Heart left ventricle (tissue), 16 donors: Measurements from ENCODE around the gene BAZ1B. TPM values are rescaled to one million over a fixed set of nuclear protein-coding genes. Genes with fewer than 3 reads are reported as not detected.
A peak's percentile ranks its signal among the peaks of the same experiment; 100 is the strongest.

ENCODE experiments used
- ATAC-seq, 4 donors: fragments of 200-7000 bp; cut with Tn5 transposase; one replicate each; pipeline ENCODE4 v1.9.1; 2020 to 2022; ENCODE audit warnings: moderate library complexity in 4 of 4, mild to moderate bottlenecking in 3 of 4, moderate number of reproducible peaks in 1 of 4
- DNase-seq, 5 donors: peaks; one replicate each; pipeline ENCODE4 v3.0.0-alpha.2; 2020
- H3K27ac ChIP-seq, 12 donors: fragments of 200-600 bp; sonication (generic) in 4 of 12; one replicate each; pipeline versions ENCODE4 v1.5.0 to v1.8.0; 2016 to 2022; ENCODE audit warnings: mild to moderate bottlenecking in 2 of 12
- H3K27me3 ChIP-seq, 9 donors: fragments of 200-600 bp; sonication (generic) in 2 of 9; one replicate each; pipeline versions ENCODE4 v1.5.1 to v1.8.0; 2016 to 2022; ENCODE audit warnings: mild to moderate bottlenecking in 3 of 9
- H3K36me3 ChIP-seq, 9 donors: fragments of 200-600 bp; sonication (generic) in 2 of 9; one replicate each; pipeline versions ENCODE4 v1.5.0 to v1.8.0; 2018 to 2022; ENCODE audit warnings: mild to moderate bottlenecking in 2 of 9
- H3K4me1 ChIP-seq, 12 donors: fragments of 200-600 bp; sonication (generic) in 4 of 12; one replicate each; pipeline versions ENCODE4 v1.5.0 to v1.8.0; 2016 to 2022; ENCODE audit warnings: mild to moderate bottlenecking in 3 of 12
- H3K4me3 ChIP-seq, 12 donors: fragments of 200-600 bp; sonication (generic) in 4 of 12; one replicate each; pipeline versions ENCODE4 v1.5.0 to v1.8.0; 2017 to 2022; ENCODE audit warnings: mild to moderate bottlenecking in 9 of 12, moderate library complexity in 4 of 12
- H3K9me3 ChIP-seq, 12 donors: fragments of 200-600 bp; sonication (generic) in 4 of 12; one replicate each; pipeline versions ENCODE4 v1.5.0 to v1.8.0; 2016 to 2022; ENCODE audit warnings: mild to moderate bottlenecking in 1 of 12
- POLR2A ChIP-seq, 2 donors: fragments of 450-650 bp; IDR thresholded peaks; one replicate each; pipeline ENCODE4 v1.6.1; 2017; ENCODE audit warnings: antibody characterized with exemption in 2 of 2, mild to moderate bottlenecking in 2 of 2, moderate library complexity in 2 of 2
- WGBS, 4 donors: extraction: QIAGEN DNeasy Blood & Tissue Kit in 2 of 4; methylation state at CpG; one replicate each; pipeline versions ENCODE4 v1.1.5 to v1.1.7; 2013 to 2018; 5-methylcytosine and 5-hydroxymethylcytosine counted together
- intact Hi-C, 10 donors: fragments of 100-400 bp; cut with DNase I; formaldehyde crosslinking; loops; one replicate each; pipeline versions ENCODE4 v1.11.1 to v1.14.2; 2022
- polyA plus RNA-seq, 2 donors: library from polyadenylated mRNA; stranded (reverse); fragments of 200-250 nt; gene quantifications; one replicate each; pipeline ENCODE4 v1.2.3, GENCODE V29; 2013
- total RNA-seq, 9 donors: library from RNA; depleted of rRNA in 2 of 9; stranded (reverse); fragments of >200 nt in 2 of 9; fragmentation: NEBNext Ultra II Directional in 3 of 9; extraction: Animal tissue kit (Norgen Biotek cat#: 25700) in 3 of 9; gene quantifications; one replicate each; pipeline versions ENCODE4 v1.1.0 to v1.2.4, GENCODE V29; 2016 to 2023
- TF ChIP-seq, protein P1 (sequence below), 12 donors: fragments of 200-600 bp; sonication (generic) in 4 of 12; IDR thresholded peaks; one replicate each; pipeline versions ENCODE4 v1.5.0 to v1.8.0; 2018 to 2022; ENCODE audit warnings: antibody characterized with exemption in 12 of 12, mild to moderate bottlenecking in 5 of 12
- donor health status: ischemic (EF 13 %, LVEDD 7.1; RV severe dilation, severe dysfunction).
- donor health status: healthy with polysubstance abuse.
- donor health status: DM: no; HTN: yes; CAD: no.
- donor health status: DM: no; HTN: no; CAD: no.
- donor health status: ischemic (EF 25% LVEDD 6.9; RV normal size, moderate dysfunction).
- donor health status: ischemic (EF 25% LVEDD 5.7; RV mildly dilated, moderate dysfunction).
- donor health status: healthy.
- donor health status: DM: yes; HTN: yes; CAD: no.
- donor health status: ischemic (EF 35%, LVEDD 5.7; RV mildly dilated, moderate dysfunction).
- donor health status: nonischemic (EF 11% LVEDD 7.7; RV severe dilation, severe dysfunction).
- donor health status: DM: yes; HTN: yes; CAD: no.
- donor health status: PGD.
- donor health status: ischemic (EF 29% LVEDD 5.4; RV normal size, mild dysfunction).
- donor health status: nonischemic (EF 23%, LVEDD 6.1; RV moderate dilation, normal function).

BAZ1B gene
- total and polyA plus RNA-seq, 11 donors: 19.0 to 45.0 (median 37.4) TPM

DNA sequence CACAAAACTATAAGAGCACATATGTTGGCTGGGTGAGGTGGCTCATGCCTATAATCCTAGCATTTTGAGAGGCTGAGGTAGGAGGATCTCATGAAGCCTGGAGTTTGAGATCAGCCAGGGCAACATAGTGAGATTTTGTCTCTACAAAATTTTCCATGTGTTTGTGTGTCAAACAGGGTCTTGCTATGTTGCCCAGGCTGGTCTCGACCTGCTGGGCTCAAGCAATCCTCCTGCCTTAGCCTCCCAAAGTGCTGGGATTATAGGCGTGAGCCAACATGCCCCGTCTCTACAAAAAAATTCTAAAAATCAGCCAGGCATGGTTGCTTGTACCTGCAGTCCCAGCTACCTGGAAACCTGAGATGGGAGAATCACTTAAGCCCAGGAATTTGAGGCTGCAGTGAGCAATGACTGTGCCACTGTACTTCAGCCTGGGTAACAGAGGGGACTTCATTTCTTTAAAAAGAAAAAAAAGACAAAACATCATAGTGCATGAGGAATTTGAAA lies 60.3 kb downstream of the BAZ1B start:
- Histone ChIP-seq H3K27ac (no peak overlapping the region), H3K4me3 (no peak overlapping the region), H3K4me1 (no peaks in the 10 kb centered on the region), H3K9me3 (no peaks in the 10 kb centered on the region), H3K36me3 (peaks cover 0 to 100% (median 100%) of the 10 kb centered on the region in 9 donors), H3K27me3 (no peaks in the 10 kb centered on the region)
- no peak for TF ChIP-seq POLR2A (IDR thresholded peaks at IDR 0.05)
- TF ChIP-seq, protein P1, sequence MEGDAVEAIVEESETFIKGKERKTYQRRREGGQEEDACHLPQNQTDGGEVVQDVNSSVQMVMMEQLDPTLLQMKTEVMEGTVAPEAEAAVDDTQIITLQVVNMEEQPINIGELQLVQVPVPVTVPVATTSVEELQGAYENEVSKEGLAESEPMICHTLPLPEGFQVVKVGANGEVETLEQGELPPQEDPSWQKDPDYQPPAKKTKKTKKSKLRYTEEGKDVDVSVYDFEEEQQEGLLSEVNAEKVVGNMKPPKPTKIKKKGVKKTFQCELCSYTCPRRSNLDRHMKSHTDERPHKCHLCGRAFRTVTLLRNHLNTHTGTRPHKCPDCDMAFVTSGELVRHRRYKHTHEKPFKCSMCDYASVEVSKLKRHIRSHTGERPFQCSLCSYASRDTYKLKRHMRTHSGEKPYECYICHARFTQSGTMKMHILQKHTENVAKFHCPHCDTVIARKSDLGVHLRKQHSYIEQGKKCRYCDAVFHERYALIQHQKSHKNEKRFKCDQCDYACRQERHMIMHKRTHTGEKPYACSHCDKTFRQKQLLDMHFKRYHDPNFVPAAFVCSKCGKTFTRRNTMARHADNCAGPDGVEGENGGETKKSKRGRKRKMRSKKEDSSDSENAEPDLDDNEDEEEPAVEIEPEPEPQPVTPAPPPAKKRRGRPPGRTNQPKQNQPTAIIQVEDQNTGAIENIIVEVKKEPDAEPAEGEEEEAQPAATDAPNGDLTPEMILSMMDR (IDR thresholded peaks at IDR 0.05): no peak
- no peak for DNase-seq
- 95 to 100% (median 97%) methylated on average over 3 of the region's 3 CpGs for WGBS, 4 donors
- no peak for ATAC-seq
- intact Hi-C loops: no loop called here

DNA sequence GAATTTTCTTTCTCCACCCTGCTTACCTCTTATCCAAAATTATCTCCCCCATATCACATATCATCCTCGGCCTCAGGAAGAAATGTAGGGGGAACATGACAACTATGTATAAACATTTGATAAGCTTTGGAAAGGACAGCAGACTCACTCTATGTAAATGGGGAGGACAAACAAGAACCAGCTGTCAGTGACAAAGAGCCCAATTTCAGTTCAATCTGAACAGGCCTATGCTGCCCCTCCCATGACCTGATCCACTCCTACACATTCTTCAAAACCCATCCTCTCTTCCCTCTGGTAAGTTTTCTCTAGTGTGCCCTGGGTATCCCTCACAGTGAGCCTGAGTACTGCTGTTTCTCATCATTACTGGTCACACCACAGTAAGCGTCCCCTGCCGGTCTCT lies 67.7 kb downstream of the BAZ1B start:
- H3K9me3 ChIP-seq: no peaks in the 10 kb centered on the region
- peaks cover 0 to 97% (median 83%) of the 10 kb centered on the region in 9 donors for H3K36me3 ChIP-seq
- no peak overlapping the region for H3K27ac ChIP-seq
- intact Hi-C loops: loop anchor here in 5 of 10 donors (5.0 kb wide), 1 partner anchor 112 kb away; no protein-coding TSS in a partner anchor
- ATAC-seq (no peak), DNase-seq (no peak)
- H3K4me1 ChIP-seq: peaks cover 0 to 4% (median 0%) of the 10 kb centered on the region in 12 donors
- no peaks in the 10 kb centered on the region for H3K27me3 ChIP-seq
- WGBS, 4 donors: 66 to 74% (median 70%) methylated on average over 3 of the region's 3 CpGs
- TF ChIP-seq, protein P1 (IDR thresholded peaks at IDR 0.05): no peak
- no peak for TF ChIP-seq POLR2A (IDR thresholded peaks at IDR 0.05)
- H3K4me3 ChIP-seq: no peak overlapping the region

DNA sequence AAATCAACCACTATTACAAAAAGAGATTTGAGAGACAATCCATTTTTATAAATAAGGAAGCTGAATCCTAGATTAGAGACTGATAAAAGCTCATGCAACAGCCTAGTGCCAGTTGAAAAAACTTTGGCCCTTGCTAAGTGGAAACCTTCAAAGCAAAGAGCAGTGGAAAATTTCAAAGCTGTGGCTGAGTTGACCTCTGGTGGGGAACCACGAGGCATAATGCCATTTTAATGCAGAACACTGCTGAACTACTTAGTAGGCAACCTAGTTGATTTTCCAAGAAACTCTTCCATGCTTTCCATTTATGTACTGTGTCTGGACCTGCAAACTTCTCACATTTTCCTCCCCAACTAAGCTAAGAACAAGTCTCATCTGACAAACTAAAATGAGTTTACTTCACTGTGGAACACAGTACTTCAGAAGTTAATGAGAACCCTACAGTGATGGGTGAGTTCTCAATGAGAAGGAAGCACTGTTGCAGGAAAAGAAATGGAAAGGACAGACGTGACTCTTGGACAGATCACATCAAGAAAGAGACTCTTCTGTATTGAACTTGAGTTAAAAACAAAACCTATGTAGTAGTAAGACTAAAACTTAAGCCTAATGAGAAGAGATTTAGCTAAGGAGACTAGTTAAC lies 69.0 kb downstream of the BAZ1B start:
- H3K4me3 ChIP-seq: no peak overlapping the region
- peaks cover 0 to 4% (median 0%) of the 10 kb centered on the region in 12 donors for H3K4me1 ChIP-seq
- DNase-seq (no peak), ATAC-seq (no peak)
- no peaks in the 10 kb centered on the region for H3K27me3 ChIP-seq
- no peak overlapping the region for H3K27ac ChIP-seq
- intact Hi-C loops: loop anchor here in 6 of 10 donors (2.0 to 5.0 kb wide), 2 partner anchors 110 to 111 kb away; no protein-coding TSS in a partner anchor
- H3K9me3 ChIP-seq: no peaks in the 10 kb centered on the region
- WGBS, 4 donors: 43 to 50% (median 47%) methylated on average over 2 of the region's 2 CpGs
- TF ChIP-seq, protein P1 (IDR thresholded peaks at IDR 0.05): no peak
- TF ChIP-seq POLR2A (IDR thresholded peaks at IDR 0.05): no peak
- peaks cover 0 to 97% (median 83%) of the 10 kb centered on the region in 9 donors for H3K36me3 ChIP-seq

DNA sequence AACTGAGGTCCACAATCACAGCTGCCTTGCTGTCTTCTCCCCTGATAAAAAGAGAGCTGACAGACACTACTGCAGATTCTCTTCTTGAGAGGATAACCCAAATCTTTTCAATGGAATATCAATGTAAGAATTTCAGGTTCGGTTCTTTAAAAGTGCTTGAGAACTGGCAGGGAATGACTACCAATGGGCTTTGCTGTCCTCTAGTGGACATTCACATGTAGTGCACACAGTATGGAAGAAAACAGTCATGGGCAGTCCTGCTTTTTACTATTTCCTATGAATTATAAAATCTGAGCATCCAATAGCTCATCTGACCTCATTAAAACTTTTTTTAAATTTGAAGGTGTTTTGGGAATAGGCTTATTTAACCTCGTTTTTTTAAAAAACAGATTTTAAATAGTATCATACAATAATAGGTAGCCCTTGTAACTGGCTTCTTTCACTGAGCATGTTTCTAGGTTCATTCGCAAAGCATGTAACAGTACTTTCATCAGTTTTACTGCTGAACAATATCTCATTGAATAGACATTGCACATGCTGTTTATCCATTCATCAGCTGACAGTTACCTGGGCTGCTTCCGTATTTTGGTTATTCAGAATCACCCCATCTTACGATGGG lies 70.2 kb downstream of the BAZ1B start:
- intact Hi-C loops: loop anchor here in 7 of 10 donors (1.0 to 5.0 kb wide), 3 partner anchors 109 to 110 kb away; no protein-coding TSS in a partner anchor
- no peak for DNase-seq
- whole genome bisulfite sequencing, 4 donors: 57 to 63% (median 62%) methylated on average over 5 of the region's 5 CpGs
- Histone ChIP-seq H3K4me3 (no peak overlapping the region), H3K27ac (no peak overlapping the region), H3K9me3 (no peaks in the 10 kb centered on the region), H3K36me3 (peaks cover 0 to 97% (median 83%) of the 10 kb centered on the region in 9 donors), H3K27me3 (no peaks in the 10 kb centered on the region), H3K4me1 (peaks cover 0 to 7% (median 0%) of the 10 kb centered on the region in 12 donors)
- peak in 3 of 4 donors; percentile 71 to 80 (median 74) for ATAC-seq
- TF ChIP-seq POLR2A (IDR thresholded peaks at IDR 0.05): no peak
- TF ChIP-seq, protein P1 (IDR thresholded peaks at IDR 0.05): peak; percentile 95 to 99 (median 98)
